Karpas-422 (cell line): Measurements from ENCODE around the gene RAB29. TPM values are rescaled to one million over a fixed set of nuclear protein-coding genes. Genes with fewer than 3 reads are reported as not detected.

Experiments
- DNase-seq: peaks from one replicate; pipeline ENCODE4 v3.0.0-alpha.2; 2015
- H2AFZ ChIP-seq: fragments of 200-600 bp; sonication (generic); 2 replicates; pipeline ENCODE4 v1.6.1; 2014; ENCODE audit warnings: antibody characterized with exemption, low read length, mixed read lengths
- H3K27ac ChIP-seq: fragments of 200-600 bp; sonication (generic); 2 replicates; pipeline ENCODE4 v1.5.1; 2014; ENCODE audit warnings: mild to moderate bottlenecking, low read length, moderate library complexity
- H3K27me3 ChIP-seq: fragments of 200-600 bp; sonication (generic); 2 replicates; pipeline ENCODE4 v1.6.1; 2014; ENCODE audit warnings: low read length, mixed read lengths
- H3K36me3 ChIP-seq: fragments of 200-600 bp; sonication (generic); 2 replicates; pipeline ENCODE4 v1.6.1; 2014; ENCODE audit warnings: low read length, mixed read lengths; ENCODE audit not compliant: insufficient read depth
- H3K4me1 ChIP-seq: fragments of 200-600 bp; sonication (generic); 2 replicates; pipeline ENCODE4 v1.6.1; 2014; ENCODE audit warnings: mild to moderate bottlenecking, low read length, mixed read lengths
- H3K4me2 ChIP-seq: fragments of 200-600 bp; sonication (generic); 2 replicates; pipeline ENCODE4 v1.6.1; 2014; ENCODE audit warnings: low read length, low read depth, mild to moderate bottlenecking; ENCODE audit not compliant: poor library complexity, severe bottlenecking
- H3K4me3 ChIP-seq: fragments of 200-600 bp; sonication (generic); 2 replicates; pipeline ENCODE4 v1.5.1; 2014; ENCODE audit warnings: mild to moderate bottlenecking, antibody characterized with exemption, low read length, mixed read lengths
- H3K79me2 ChIP-seq: fragments of 200-600 bp; sonication (generic); 2 replicates; pipeline ENCODE4 v1.6.1; 2014; ENCODE audit warnings: mild to moderate bottlenecking, low read length, mixed read lengths
- H3K9ac ChIP-seq: fragments of 200-600 bp; sonication (generic); 2 replicates; pipeline ENCODE4 v1.6.0; 2014; ENCODE audit warnings: low read length
- H3K9me2 ChIP-seq: fragments of 200-600 bp; sonication (generic), shearing (Covaris generic); replicated peaks from 2 replicates; pipeline ENCODE4 v1.6.0; 2014; ENCODE audit warnings: mild to moderate bottlenecking, low read length, moderate library complexity; ENCODE audit not compliant: insufficient read depth
- H3K9me3 ChIP-seq: fragments of 300-700, 200-600 bp; sonication (generic); 2 replicates; pipeline ENCODE4 v1.6.1; 2014; ENCODE audit warnings: low read length, mixed read lengths
- H4K20me1 ChIP-seq: fragments of 200-600 bp; sonication (generic); 2 replicates; pipeline ENCODE4 v1.6.1; 2014; ENCODE audit warnings: mild to moderate bottlenecking, antibody characterized with exemption, low read length, low read depth; ENCODE audit not compliant: insufficient read depth
- total RNA-seq: library from RNA; depleted of rRNA; stranded (reverse); fragments of >200 nt; shearing (Covaris generic); gene quantifications from 2 replicates; pipeline ENCODE4 v1.2.3, GENCODE V29; 2014; ENCODE audit warnings: low replicate concordance

The RAB29 gene
- total RNA-seq, 1 experiment from 2014 or later = 3.1 TPM

DNA sequence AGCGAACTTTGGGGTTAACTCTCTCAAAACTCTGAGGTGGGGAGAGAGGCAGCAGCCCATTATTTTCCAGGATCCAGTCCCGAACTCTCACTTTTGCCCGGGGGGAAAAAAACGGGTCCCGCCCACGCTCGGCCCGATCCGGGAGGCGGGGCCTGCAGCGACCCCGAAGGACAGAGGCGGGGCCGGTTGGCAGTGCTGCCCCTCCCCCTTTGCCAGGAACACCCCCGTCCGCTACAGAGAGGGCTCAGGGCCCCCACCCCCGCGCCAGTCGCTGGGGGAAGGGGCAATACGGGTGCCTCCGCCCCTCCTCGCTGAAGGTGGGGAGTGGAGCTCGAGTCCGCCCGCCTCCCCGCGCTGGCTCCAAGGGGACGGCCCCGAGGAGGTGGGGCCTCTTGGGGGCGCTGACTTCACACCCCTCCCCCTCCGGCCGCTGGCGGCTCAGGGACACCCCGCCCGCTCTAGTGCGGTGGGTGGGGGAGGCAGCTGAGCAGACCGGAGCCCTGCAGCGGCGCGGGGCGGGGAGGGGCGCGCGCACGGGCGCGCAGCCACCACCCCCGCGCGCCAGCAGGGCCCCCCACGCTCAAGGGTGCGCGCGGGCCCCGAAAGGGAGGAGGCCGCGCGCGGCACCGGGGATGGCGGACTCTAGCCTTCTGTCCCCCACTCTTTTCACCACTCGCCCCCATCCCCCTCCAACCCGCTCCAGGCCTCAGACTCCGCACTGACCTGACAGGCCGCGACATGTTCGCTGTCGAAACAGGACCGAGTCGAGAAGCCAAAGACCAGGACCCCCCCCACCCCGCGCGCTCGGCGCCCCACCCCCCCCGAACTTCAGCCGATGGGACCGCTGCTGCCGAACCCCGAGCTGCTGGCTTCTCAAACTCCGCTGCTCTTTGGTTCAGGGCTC is 25.8 kb downstream of the RAB29 start:
- H3K9ac ChIP-seq = peak overlapping the region; percentile 89
- H3K36me3 ChIP-seq = peaks cover 4% of the 10 kb centered on the region; the same call in 1 of the 2 replicates
- DNase-seq = peak; percentile 97
- H3K4me2 ChIP-seq = peak overlapping the region; percentile 89
- no peak overlapping the region for H2AFZ ChIP-seq
- peaks cover 43% of the 10 kb centered on the region for H3K4me1 ChIP-seq
- H3K9me3 ChIP-seq = no peaks in the 10 kb centered on the region
- H4K20me1 ChIP-seq = peaks cover 13% of the 10 kb centered on the region
- peaks cover 52% of the 10 kb centered on the region for H3K79me2 ChIP-seq
- H3K27me3 ChIP-seq = no peaks in the 10 kb centered on the region
- peak overlapping the region; percentile 80 for H3K27ac ChIP-seq
- no peaks in the 10 kb centered on the region for H3K9me2 ChIP-seq
- H3K4me3 ChIP-seq = peak overlapping the region; percentile 84

DNA sequence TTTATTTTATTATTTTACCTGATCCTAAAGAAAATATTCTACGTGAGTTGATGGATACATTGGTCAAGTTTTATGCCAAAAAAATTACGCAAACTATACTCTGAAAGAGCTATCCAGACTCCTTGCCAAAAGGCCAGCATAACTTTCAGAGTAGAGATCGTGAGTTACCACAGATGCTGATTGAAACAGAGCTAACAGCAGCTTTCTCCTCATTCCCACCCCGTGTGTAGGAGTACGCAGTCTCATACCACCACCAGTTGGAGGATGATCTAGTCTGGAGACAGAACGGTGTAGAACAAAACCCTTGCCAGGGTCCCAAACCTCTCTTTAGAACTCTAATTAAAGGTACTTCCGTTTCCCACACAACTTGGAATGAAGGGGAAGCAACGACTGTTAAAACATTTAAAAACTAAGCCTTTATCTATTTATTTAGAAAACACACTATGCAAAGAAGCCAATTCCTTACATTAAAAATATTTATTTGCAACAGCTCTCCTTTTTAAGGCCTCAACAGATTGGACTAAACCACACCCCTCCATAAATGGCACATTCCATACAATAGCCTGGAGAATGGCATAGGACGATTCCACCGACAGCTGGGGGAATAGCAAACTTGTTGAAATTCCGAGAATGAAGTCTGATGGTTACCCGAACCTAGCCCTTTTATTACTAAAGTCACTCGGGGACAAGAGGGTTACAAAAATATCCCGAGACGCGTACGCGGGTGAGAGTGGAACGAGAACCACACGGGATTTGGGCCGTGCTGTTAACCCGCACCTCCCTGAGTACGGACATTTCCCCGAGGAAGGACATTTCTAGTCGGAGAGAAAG is 26.7 kb downstream of the RAB29 start:
- Histone ChIP-seq H3K4me2 (peak overlapping the region; percentile 89), H2AFZ (no peak overlapping the region), H3K79me2 (peaks cover 60% of the 10 kb centered on the region), H3K36me3 (peaks cover 4% of the 10 kb centered on the region; the same call in 1 of the 2 replicates), H3K4me3 (peak overlapping the region; percentile 84), H3K27ac (peak overlapping the region; percentile 80), H3K27me3 (no peaks in the 10 kb centered on the region), H3K9me2 (no peaks in the 10 kb centered on the region), H3K9me3 (no peaks in the 10 kb centered on the region), H4K20me1 (peaks cover 13% of the 10 kb centered on the region), H3K9ac (peak overlapping the region; percentile 89), H3K4me1 (peaks cover 52% of the 10 kb centered on the region)
- DNase-seq = peak; percentile 61

DNA sequence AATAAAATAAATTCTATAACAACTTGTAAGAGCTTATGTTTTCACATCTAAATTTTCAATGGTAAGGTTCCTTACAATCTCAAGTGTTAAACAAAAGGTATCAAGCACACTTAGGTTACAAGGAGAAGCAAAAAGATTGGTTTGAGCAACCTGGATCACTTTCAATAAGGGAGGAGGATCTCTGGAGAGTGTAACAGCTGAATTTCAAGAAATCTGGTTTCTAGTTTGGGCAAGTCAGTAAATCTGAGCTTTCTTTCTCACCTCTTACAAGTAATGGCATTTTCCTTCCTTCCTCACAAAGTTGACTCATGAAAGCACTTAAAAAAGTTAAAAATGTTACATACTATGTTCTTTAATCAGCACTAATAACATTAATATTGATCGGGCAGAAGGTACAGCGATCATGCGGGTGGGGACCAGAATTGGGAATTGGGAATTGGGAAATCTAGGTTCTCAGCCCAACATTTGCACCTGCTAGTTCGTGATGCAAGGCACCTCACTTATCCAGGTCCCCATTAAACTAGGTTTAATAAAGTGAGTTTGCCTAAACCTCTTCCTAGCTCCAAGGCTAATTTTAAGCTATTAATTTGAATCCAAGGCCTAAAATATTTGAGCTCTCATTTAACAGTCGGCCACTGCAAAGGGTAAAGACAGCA is 28.4 kb downstream of the RAB29 start:
- no peak overlapping the region for H2AFZ ChIP-seq
- peaks cover 13% of the 10 kb centered on the region for H4K20me1 ChIP-seq
- H3K4me1 ChIP-seq = peaks cover 69% of the 10 kb centered on the region
- peak; percentile 42 for DNase-seq
- H3K9me3 ChIP-seq = no peaks in the 10 kb centered on the region
- H3K27me3 ChIP-seq = no peaks in the 10 kb centered on the region
- peak overlapping the region; percentile 6; the same call in 1 of the 2 replicates for H3K27ac ChIP-seq
- no peak overlapping the region for H3K4me3 ChIP-seq
- H3K4me2 ChIP-seq = peak overlapping the region; percentile 89
- no peak overlapping the region for H3K9ac ChIP-seq
- peaks cover 4% of the 10 kb centered on the region; the same call in 1 of the 2 replicates for H3K36me3 ChIP-seq
- peaks cover 77% of the 10 kb centered on the region for H3K79me2 ChIP-seq
- no peaks in the 10 kb centered on the region for H3K9me2 ChIP-seq

DNA sequence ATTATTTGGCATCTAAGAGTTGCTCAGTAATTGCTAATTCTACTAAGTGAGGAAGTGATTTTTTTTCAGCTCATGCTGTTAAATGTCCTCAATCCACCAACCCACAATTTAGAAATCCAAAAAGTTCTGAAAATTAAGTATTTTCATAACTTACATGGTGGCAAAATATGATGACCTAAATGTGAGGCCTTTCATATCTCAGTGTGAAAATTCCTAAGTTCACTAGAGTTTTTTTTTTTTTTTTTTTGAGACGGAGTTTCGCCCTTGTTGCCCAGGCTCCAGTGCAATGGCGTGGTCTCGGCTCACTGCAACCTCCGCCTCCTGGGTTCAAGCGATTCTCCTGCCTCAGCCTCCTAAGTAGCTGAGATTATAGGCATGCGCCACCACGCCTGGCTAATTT is 30.9 kb downstream of the RAB29 start:
- Histone ChIP-seq H3K27me3 (no peaks in the 10 kb centered on the region), H3K9ac (no peak overlapping the region), H3K9me3 (no peaks in the 10 kb centered on the region), H3K4me2 (peak overlapping the region; percentile 82), H3K4me3 (peak overlapping the region; percentile 59; the same call in 1 of the 2 replicates), H2AFZ (no peak overlapping the region), H3K36me3 (peaks cover 8% of the 10 kb centered on the region; the same call in 1 of the 2 replicates), H3K9me2 (no peaks in the 10 kb centered on the region), H3K27ac (peak overlapping the region; percentile 65; the same call in 1 of the 2 replicates), H3K79me2 (peaks cover 96% of the 10 kb centered on the region), H4K20me1 (peaks cover 13% of the 10 kb centered on the region), H3K4me1 (peaks cover 71% of the 10 kb centered on the region)
- DNase-seq = no peak

DNA sequence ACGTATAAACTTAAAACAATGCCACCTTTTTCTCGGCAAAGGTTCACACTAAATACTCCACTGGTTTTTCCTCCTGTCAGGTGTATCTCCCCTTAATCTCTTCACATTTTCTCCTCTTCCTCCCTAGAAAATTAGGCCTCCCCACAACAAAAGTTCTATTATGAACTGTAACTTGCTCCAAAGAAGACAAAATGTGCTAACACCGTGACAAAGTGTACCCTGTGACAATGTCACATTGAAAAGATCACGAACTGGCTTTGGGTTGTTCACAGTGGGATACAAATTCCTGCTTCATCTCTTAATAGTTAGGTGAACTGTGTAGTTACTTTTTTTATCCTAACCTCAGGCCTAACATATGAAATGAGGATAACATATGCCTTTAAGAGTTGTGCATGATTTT is 31.3 kb downstream of the RAB29 start:
- Histone ChIP-seq H3K79me2 (peaks cover 96% of the 10 kb centered on the region), H2AFZ (no peak overlapping the region), H3K4me1 (peaks cover 71% of the 10 kb centered on the region), H3K4me2 (peak overlapping the region; percentile 82), H3K9ac (peak overlapping the region; percentile 8; the same call in 1 of the 2 replicates), H3K9me3 (no peaks in the 10 kb centered on the region), H3K27ac (peak overlapping the region; percentile 65; the same call in 1 of the 2 replicates), H3K9me2 (no peaks in the 10 kb centered on the region), H3K36me3 (peaks cover 8% of the 10 kb centered on the region; the same call in 1 of the 2 replicates), H3K27me3 (no peaks in the 10 kb centered on the region), H4K20me1 (peaks cover 12% of the 10 kb centered on the region), H3K4me3 (peak overlapping the region; percentile 59; the same call in 1 of the 2 replicates)
- DNase-seq = peak; percentile 46

DNA sequence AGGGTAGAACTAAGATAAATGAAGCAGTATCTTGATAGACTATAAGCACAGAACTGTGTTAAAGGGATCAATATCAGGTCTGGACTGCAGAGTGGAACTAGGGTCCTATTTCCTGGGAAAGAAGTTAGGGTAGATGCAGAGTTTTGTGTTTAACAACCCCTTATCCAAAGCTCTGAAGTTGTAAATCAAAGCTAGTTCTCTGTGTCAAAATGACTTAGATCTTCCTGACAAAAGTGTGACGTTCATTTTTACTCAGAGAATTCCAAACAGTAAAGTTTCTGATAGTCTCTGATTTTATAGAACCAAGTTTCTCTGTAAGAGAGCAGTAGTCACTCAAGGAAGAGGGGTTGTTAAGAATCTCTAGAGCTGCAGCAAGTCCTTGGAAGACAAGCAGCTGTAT is 33.6 kb downstream of the RAB29 start:
- Histone ChIP-seq H3K79me2 (peaks cover 95% of the 10 kb centered on the region), H3K9me2 (no peaks in the 10 kb centered on the region), H2AFZ (no peak overlapping the region), H3K9me3 (no peaks in the 10 kb centered on the region), H3K4me2 (peak overlapping the region; percentile 82), H3K4me3 (no peak overlapping the region), H4K20me1 (no peaks in the 10 kb centered on the region; the same call in 1 of the 2 replicates), H3K27ac (peak overlapping the region; percentile 65), H3K27me3 (no peaks in the 10 kb centered on the region), H3K9ac (no peak overlapping the region), H3K36me3 (peaks cover 10% of the 10 kb centered on the region; the same call in 1 of the 2 replicates), H3K4me1 (peaks cover 50% of the 10 kb centered on the region)
- no peak for DNase-seq

DNA sequence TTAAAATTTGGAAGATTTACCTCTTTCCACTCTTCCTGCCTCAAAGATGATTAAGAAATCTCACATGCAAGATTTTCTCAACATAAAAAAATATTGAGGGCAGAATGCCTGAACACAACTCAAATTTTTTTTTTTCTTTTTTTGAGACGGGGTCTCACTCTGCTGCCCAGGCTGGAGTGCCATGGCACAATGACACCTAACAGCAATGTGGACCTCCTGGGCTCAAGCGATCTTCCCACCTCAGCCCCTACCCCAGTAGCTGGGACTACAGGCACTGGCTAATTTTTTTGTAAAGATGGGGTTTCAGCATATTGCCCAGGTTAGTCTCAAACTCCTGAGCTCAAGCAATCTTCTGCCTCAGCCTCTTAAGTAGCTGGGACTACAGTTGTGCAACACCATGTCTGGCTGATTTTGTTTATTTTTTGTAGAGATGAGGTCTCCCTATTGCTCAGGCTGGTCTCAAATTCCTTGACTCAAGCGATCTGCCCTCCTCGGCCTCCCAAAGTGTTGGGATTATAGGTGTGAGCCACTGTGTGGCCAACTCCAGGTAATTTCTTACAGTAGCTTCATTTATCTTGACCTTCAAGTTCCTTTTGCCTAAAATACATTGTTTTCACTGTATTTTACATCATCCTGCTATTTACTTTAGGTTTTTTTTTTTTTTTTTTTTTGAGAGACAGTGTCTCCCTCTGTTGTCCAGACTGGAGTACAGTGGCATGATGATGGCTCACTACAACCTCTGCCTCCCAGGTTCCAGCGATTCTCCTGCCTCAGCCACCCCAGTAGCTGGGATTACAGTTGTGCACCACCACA is 35.7 kb downstream of the RAB29 start:
- Histone ChIP-seq H3K9me3 (no peaks in the 10 kb centered on the region), H3K36me3 (peaks cover 14% of the 10 kb centered on the region), H3K4me2 (no peak overlapping the region), H3K79me2 (peaks cover 95% of the 10 kb centered on the region), H3K27me3 (no peaks in the 10 kb centered on the region), H3K9ac (no peak overlapping the region), H3K27ac (no peak overlapping the region), H3K4me1 (peaks cover 46% of the 10 kb centered on the region), H3K9me2 (no peaks in the 10 kb centered on the region), H2AFZ (no peak overlapping the region), H3K4me3 (no peak overlapping the region), H4K20me1 (no peaks in the 10 kb centered on the region; the same call in 1 of the 2 replicates)
- no peak for DNase-seq
